Vagina (tissue), 2 donors: ENCODE measurements around the gene SCN2A.

ENCODE experiments used
- POLR2A ChIP-seq, 2 donors: fragments of 450-650 bp; IDR thresholded peaks; one replicate each; pipeline ENCODE4 v1.6.1; 2017; ENCODE audit warnings: antibody characterized with exemption in 2 of 2, mild to moderate bottlenecking in 2 of 2, moderate library complexity in 2 of 2
- POLR2AphosphoS5 ChIP-seq, 2 donors: sonication (generic); formaldehyde crosslinking; IDR thresholded peaks; one replicate each; pipeline ENCODE4 v1.9.0; 2017; ENCODE audit warnings: antibody characterized with exemption in 2 of 2, mild to moderate bottlenecking in 2 of 2, low read depth in 1 of 2; ENCODE audit not compliant: insufficient read depth in 1 of 2

GRCh38 chr2:165410276-165410675, 171.1 kb downstream of the SCN2A start:
- TF ChIP-seq POLR2AphosphoS5 (IDR thresholded peaks at IDR 0.05; ENCODE audit: insufficient read depth in 1 of 2, low read depth in 1 of 2) (no peak), POLR2A (IDR thresholded peaks at IDR 0.05) (no peak)
